ENCODE measurements around the gene ARHGAP10.
A peak's percentile ranks its signal among the peaks of the same experiment; 100 is the strongest.

DNA sequence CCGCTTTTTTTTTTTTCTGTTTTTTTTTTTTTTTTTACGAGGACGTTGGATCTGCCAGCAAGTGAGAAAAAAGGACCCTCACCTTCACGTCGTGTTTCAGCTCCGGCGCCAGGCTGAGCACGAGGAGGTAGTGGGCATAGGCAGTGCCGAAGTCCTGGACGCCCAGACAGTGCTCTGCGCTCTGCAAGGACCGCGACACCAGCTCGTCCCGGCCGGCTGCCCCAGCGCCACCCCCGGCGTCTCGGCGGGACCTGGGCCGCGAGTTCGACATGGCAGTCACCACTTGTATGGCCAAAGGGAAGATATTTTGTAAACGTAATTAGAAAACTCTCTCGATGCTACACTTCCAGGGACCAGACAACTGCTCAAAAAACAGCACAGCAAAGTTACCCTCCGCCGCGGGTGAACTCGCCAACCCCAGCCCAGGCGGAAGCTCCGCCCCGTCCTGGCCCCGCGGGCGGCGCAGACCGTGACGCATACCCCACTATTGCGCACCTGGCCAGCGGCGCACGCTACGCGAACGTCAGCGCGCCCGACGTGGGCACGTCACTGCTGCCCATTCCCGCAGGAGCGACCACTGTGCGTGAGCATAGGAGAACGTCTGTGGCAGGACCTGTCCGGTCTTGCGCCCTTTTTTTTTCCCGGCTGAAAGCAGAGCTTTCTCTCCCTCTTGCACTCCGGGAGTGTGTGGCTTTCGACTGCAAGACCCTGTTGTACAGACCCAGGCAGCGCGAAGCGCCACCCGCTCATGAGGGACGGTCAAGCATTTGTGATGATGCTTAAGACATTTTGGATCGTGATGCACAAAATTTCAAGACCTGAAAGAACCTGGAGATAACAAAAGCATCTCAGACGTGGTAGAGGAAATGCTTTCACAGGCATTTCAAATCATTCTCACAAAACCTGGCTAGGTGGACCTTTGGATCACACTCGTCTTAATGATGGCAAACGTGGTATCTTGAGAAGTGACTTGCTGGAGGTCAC lies 47.9 kb upstream of the ARHGAP10 start, which contains the start of gene PRMT9:
- TF ChIP-seq, protein P1, sequence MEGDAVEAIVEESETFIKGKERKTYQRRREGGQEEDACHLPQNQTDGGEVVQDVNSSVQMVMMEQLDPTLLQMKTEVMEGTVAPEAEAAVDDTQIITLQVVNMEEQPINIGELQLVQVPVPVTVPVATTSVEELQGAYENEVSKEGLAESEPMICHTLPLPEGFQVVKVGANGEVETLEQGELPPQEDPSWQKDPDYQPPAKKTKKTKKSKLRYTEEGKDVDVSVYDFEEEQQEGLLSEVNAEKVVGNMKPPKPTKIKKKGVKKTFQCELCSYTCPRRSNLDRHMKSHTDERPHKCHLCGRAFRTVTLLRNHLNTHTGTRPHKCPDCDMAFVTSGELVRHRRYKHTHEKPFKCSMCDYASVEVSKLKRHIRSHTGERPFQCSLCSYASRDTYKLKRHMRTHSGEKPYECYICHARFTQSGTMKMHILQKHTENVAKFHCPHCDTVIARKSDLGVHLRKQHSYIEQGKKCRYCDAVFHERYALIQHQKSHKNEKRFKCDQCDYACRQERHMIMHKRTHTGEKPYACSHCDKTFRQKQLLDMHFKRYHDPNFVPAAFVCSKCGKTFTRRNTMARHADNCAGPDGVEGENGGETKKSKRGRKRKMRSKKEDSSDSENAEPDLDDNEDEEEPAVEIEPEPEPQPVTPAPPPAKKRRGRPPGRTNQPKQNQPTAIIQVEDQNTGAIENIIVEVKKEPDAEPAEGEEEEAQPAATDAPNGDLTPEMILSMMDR (IDR thresholded peaks at IDR 0.05): no peak
- peak; percentile 89 for TF ChIP-seq POLR2A (IDR thresholded peaks at IDR 0.05)

All from testis (tissue), 2 donors.